GM21515 (cell line): ENCODE results near the gene THBS2.
"Not testable (repeated sequence)": the region's sequence is repeated elsewhere in the genome, so short reads cannot be mapped to it uniquely, and the experiment has no call there.

ENCODE experiments used
- ATAC-seq: cut with Tn5 transposase; IDR thresholded peaks from one replicate; pipeline ENCODE4 v1.9.1; 2021; ENCODE audit not compliant: unreplicated experiment

Gene THBS2

GRCh38 chr6:169212897-169213813, 40.5 kb downstream of the THBS2 start:
- peak; percentile 100 for ATAC-seq

- ATAC-seq: no peak
Measured at GRCh38 chr6:169212436-169212835, 41.2 kb downstream of the THBS2 start.

GRCh38 chr6:169211881-169212280, 41.8 kb downstream of the THBS2 start:
- no peak for ATAC-seq

GRCh38 chr6:169210611-169211010, 43.0 kb downstream of the THBS2 start:
- no peak for ATAC-seq

GRCh38 chr6:169208011-169208410, 45.6 kb downstream of the THBS2 start:
- no peak for ATAC-seq

GRCh38 chr6:169207482-169207881, 46.2 kb downstream of the THBS2 start:
- no peak for ATAC-seq

GRCh38 chr6:169205176-169206160, 48.2 kb downstream of the THBS2 start:
- no peak for ATAC-seq

- ATAC-seq: no peak
Measured at GRCh38 chr6:169204167-169204566, 49.5 kb downstream of the THBS2 start.

GRCh38 chr6:169201985-169202384, 51.7 kb downstream of the THBS2 start:
- ATAC-seq: no peak

- ATAC-seq: no peak
Measured at GRCh38 chr6:169200893-169201514, 52.6 kb downstream of the THBS2 start.

- no peak for ATAC-seq
Measured at GRCh38 chr6:169199625-169200335, 53.9 kb downstream of the THBS2 start.

- no peak for ATAC-seq
Measured at GRCh38 chr6:169198885-169199284, 54.8 kb downstream of the THBS2 start.

- not testable (repeated sequence) for ATAC-seq
Measured at GRCh38 chr6:169197929-169198328, 55.7 kb downstream of the THBS2 start.

- ATAC-seq: not testable (repeated sequence)
Measured at GRCh38 chr6:169196279-169196678, 57.4 kb downstream of the THBS2 start.

- ATAC-seq: no peak
Measured at GRCh38 chr6:169194737-169195136, 58.9 kb downstream of the THBS2 start.

- ATAC-seq: no peak
Measured at GRCh38 chr6:169190970-169191369, 62.7 kb downstream of the THBS2 start.

GRCh38 chr6:169190144-169190584, 63.5 kb downstream of the THBS2 start:
- no peak for ATAC-seq

- no peak for ATAC-seq
Measured at GRCh38 chr6:169189686-169190085, 64.0 kb downstream of the THBS2 start.

- ATAC-seq: no peak
Measured at GRCh38 chr6:169189182-169189581, 64.5 kb downstream of the THBS2 start.

- no peak for ATAC-seq
Measured at GRCh38 chr6:169188475-169188874, 65.2 kb downstream of the THBS2 start.
